ENCODE measurements around the gene TMED3.
"Not testable (repeated sequence)": the region's sequence is repeated elsewhere in the genome, so short reads cannot be mapped to it uniquely, and the experiment has no call there.

TMED3 gene

DNA sequence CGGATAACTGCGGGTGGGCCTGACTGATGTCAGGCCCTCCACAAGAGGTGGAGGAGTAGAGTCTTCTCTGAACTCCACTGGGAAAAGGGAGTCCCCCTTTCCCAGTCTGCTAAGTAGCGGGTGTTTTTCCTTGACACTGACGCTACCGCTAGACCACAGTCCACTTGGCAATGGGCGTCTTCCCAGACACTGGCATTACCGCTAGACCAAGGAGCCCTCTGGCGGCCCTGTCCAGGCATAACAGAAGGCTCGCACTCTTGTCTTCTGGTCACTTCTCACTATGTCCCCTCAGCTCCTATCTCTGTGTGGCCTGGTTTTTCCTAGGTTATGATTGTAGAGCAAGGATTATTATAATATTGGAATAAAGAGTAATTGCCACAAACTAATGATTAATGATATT lies 9.1 kb downstream of the TMED3 start:
- DNase-seq: not testable (repeated sequence)

DNA sequence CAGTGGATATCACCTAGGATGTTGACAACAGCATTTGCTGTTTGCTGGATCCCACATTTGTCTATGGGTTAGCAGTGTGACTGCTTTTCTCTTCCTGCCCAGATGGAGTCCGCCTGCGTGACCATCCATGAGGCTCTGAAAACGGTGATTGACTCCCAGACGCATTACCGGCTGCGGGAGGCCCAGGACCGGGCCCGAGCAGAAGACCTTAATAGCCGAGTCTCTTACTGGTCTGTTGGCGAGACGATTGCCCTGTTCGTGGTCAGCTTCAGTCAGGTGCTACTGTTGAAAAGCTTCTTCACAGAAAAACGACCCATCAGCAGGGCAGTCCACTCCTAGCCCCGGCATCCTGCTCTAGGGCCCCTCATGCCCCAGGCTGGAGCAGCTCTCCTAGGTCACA lies 11.0 kb downstream of the TMED3 start:
- no peak for DNase-seq

DNA sequence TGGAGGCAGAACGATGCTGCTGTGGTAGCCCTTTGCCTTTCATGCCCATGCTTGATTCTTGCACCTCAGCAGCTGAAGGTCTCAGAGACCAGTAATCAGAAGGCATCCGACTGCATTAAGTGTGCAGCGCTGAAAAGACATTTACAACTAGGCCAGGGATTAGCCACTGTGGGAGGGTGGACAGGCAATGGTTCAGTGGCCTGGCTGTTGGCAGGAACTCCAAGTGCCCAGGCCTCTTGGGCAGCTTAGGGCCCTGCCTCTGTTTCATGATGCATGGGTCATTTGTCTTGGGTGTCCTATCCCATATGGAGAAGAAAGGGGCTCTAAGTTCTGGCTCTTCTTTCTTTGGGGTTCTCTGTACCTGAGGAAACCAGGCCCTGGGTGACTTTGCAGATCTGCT lies 11.4 kb downstream of the TMED3 start:
- DNase-seq: no peak

DNA sequence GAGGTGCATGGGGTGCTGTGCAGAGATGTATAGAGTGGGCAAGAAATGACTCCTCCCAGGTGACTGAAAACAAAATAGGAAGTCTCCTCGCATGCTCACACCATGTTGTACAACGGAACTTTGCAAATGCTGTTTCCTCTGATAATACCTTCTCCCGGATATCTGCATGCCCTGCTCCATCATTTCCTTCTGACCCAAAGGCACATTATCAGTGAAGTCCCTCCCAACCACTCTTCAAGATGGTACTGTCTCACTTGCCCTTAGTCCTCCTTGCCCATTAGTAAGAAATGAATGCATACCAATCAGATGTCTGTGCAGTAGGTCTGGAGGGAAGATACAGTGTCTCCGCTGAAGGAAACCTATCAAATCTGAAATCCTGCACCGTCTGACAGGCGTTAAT lies 12.0 kb downstream of the TMED3 start:
- no peak for DNase-seq

DNA sequence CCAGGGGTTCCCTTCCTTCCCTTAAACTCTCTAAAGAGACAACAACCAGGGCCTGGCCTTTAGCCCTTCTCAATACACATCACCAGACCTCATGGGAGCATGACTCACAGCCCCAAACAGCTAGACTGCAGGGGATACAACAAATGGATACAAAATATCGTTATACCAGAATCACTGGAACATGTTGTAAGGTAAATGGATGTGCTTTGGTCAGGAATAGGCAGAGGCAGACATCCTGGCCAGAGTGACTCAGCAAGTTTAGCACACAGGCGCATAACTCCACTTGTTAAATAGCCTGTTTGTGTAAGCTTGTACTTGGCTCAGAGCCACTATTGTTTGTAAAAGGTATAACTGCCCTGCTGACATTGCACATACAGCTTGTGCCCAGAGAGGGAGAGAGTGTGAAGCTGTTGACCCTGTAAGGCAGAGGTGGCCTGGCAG lies 18.3 kb downstream of the TMED3 start:
- DNase-seq: no peak

DNA sequence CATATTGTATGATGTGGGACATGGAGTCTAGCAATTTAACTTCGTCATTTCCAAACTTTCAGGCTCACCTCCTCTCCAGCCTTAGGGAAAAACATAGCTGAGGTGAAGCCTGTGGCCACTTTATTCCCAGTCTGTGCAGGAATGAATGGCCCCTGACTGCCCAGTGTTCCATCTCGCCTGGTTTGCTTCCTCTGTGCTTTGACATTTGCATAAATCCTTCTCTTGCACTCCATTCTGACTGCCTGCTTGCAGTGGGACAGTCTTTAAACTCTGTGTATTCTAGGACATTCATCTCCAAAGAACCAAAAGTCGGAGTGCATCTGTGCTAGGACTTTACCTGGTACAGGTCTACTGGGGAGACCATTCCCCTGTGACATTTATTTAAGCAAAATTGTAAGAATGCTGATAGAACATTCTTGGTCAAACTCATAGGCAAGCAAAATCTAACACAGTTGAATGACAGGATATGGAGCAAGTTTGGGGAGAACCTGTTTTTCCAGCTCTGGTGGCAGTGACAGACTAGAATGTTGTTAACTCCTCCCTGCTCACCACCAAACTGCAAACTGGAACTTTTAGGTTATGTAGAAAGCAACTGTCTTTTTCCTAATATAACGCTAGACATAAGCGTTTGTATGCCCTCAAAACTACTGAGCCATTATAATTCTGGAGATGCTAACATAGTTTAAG lies 22.1 kb downstream of the TMED3 start:
- DNase-seq: no peak

DNA sequence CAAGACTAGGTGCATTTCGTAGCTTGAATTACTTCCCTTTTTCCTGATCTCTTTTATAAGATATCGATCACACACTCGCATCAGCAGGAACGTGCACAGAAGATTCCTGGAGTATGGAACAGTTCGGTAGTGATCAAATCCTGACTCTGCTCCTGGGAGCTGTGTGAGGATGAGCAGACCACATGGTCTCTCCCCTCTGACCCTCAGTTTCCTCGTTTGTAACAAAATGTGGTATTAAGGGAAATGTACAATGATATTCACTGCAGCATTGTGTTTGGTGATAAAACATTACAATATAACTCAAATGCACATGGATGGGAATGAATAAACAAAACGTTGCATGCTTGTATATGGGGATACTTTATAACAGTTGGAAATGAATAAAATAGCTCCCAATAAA lies 26.7 kb downstream of the TMED3 start:
- DNase-seq: no peak

DNA sequence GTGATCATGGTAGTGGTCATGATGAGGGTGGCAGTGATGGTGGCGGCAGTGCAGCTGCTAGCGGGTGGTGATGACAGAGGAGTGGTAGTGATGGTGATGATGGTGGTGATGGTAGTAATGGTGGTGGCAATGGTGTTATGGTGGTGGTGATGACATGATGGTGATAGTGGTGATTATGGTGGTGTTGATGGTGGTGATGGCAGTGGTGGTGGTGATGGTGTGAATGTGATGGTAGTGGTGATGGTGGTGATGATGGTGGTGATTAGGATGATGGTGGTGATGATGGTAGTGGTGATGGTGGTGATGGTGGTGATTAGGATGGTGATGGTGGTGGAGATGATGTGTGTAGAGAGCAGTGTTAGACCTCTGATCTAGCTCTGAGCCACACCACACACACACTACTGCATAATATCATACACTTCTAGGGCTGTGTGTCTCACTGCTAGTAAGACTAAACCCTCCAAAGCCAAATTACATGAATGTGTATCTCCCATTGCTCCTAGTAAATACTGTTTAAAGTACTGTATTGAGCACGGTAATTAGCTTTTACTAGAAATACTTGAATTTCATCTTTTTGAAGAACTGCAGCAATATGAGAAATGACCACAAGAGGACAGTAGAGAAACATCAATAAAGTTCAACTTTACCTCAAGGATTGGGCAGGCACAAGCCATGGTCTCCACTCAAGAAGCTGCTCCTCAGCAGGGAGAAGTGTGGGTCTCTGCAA lies 28.8 kb downstream of the TMED3 start:
- peak in 1 of 5 donors; percentile 10 for DNase-seq

DNA sequence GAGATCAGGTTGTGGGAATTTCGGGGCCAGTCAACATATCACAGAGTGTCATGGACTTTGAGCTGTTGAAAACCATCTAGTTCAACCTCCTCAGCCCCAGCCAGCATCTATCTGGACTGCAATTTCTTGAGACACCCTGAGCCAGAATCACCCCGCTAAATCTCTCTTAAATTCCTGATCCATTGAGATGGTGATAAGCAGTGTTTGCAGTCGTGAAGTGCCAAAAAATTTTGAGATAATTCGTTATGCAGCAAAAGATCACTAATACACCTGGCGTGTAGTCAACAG lies 29.3 kb downstream of the TMED3 start:
- no peak for DNase-seq

DNA sequence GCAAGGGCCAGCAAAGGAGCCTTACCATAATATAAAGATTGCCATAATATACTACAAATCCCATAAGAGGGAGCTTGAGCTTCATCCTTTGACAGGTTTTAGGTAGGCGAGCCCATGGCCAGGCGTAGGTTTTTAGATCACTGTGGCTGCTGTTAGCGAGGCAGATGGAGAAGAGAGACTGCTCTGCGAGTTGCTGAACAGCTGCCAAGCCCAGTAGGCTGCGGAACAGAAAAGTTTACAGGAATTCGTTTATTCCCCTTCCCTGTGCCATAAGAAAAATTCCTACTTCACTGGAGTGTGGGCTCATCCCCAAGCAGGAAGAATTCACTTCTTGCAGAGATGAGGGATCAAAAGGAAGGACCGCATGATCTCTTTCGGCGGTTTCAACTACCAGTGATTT lies 30.5 kb downstream of the TMED3 start:
- no peak for DNase-seq

DNA sequence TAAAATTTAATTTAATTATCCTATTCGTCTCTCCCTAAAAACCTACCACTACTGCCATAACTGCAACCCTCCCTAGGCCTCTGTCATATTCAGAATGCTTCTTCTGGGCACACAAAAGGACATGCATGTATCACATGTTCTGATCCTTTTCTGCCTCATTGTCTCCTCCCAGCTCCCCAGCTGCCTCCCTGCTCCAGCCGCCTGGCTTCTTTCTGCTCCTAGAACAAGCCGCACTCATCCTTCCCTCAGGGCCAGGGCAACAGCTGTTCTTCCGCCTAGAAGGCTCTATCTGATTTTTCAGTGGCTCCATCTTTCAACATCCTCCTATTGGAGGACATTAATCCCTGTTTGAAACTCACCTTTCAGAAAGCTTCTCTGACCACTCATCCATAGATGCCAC lies 38.6 kb downstream of the TMED3 start:
- no peak for DNase-seq

DNA sequence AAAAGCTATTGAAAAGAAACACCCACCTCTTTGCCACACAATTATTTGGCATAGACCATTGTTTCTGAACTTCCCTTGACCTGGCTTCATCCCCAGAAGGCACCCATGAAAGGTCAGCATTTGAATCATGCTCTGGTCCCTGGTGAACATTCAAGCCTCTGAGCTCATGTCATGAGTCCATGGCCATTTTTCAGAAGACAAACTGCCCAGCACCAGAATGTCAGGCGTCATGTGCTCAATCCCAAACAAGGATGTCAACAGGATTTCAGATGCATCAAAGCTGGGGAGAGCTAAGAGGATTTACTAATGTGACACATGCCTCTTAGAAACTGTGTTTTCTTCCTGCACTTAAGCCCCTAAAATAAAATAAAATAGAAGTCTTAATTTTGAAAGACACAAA lies 41.3 kb downstream of the TMED3 start:
- no peak for DNase-seq

DNA sequence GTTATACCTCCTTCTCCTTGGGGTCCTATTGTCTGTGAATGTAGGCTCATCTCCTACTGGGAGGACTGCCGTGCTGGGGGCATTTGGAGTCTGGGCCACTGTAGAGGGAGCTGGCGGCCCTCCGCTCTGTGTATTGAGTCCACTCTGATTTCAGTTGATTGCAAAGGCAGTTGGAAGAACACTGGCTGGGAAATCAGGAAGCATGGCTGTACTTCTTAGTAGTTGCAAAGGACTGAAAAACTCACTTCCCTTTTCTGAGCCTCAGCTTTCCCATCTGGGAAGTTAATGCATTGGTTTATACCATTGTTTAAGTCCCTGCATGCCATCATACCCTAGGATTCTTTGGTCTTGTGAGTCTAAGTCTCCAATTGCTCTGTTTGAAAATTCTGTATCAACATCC lies 46.7 kb downstream of the TMED3 start:
- no peak for DNase-seq

DNA sequence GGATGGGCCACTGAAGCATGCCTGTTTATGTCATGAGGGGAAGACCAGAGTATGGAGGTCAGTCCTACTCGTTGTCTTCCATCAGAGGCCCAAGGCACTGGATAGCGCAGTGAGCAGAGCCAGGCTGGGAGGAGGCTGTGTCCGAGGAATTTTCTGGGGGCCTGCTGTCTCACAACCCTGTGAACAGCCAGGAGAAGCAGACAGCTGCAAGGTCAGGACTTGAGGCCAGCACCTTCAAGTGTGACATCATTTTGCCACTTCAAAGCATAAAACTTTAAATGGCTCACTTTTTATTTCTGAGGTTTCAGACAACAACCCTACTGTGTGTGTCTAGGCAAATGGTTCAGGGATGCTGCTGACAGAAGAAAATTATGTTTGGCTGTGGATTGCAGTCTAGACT lies 47.2 kb downstream of the TMED3 start:
- no peak for DNase-seq

DNA sequence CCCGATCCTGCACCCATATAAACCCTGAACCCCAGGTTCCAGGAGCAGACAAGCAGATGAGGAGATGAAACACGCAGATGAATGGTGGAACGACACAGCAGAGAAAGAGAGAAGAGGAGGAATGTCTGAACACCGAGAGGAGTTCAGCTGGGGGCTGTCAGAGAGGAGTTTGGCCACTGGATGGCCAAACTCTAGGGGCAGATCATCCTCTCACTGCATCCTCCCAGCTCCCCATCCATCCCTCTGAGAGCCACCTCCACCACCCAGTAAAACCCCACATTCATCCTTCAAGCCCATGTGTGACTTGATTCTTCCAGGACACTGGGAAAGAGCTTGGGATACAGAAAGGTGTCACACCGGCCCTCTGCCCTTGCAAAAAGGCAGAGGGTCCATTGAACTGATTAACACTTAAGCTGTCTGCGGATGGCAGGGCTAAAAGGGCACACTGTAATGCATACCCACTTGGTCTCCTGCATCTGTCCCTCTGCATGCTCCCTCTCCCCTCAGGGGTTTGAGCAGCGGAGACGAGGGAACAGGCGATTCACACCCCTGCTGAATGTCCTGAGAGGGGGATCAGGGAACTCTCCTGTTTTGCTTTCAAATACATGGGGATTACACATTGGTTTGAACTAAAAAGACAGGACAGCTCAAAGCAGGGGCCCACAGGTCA lies 53.8 kb downstream of the TMED3 start:
- DNase-seq: no peak

DNA sequence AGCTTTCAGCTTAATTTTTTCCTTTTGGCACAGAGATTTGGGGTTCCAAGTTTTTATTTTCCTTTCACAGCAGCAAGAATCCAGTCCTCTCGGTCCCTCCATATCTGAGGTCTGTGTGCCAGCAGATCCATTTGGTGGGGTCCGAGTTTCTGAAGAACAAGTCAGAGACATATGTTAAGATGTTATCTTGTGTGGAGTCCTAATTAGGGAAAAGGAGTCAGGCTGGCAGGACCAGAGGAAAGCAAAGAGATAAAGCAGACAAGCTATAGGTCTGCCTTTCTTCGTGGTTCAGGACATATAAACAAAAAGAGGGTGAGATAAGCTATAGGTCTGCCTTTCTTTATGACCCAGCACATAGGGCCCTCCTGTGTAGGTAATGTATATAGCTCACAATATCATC lies 54.9 kb downstream of the TMED3 start:
- no peak for DNase-seq

DNA sequence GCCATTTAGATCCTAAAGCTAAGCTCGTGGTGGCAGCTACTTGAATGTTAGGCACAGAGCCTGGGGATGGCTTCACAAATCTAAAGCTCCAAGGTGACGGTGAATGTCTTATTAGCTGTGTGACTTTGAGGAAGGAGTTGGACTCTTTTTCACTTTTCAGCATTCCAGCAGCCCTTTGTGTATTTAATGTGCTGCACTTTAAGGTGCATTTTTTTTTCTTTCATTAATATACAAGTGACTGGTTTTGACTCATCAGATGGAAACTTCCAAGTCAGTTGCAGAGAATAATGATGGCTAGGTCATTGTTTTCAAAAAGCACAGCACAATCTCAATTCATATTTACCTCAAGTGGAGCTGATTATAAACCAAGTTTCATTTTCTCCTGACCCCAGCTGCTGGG lies 55.8 kb downstream of the TMED3 start:
- DNase-seq: no peak

DNA sequence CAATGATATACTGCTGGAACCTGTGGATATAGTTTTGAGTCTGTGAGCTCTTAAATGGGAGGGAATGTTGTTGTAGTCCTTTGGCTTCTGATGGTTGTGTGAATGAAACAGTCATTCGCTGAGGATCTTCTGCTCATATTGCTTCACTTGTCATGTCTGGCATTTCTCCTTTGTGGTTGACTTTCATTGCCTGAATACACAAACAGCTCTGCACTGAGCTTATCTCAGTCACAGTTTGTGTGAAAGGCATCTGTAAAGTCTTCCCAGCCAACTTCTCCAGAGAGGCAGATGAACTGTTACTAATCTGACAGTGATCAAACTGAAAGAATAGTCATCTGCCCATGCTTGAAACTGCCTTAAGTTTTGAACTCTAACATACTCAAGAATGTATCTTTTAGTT lies 59.8 kb downstream of the TMED3 start:
- DNase-seq: no peak

DNA sequence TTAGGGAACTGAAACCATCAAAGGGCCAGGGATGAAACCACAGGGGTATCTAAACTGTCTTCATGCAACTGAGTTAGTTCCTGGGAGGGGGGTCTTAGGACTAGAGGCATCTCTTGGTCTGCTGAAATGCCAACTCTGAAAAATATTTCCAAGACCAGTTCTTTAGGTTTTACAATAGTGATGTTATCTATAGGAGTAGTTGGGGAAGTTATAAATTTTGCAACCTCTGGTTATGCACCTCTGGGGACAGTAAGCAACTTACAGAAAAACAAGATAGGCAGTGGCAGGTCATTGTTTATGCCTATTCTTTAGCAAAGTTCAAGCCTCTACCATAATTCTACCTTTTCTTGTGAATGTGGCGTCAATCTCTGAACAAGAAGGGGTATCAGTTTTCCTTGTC lies 60.7 kb downstream of the TMED3 start:
- no peak for DNase-seq

DNA sequence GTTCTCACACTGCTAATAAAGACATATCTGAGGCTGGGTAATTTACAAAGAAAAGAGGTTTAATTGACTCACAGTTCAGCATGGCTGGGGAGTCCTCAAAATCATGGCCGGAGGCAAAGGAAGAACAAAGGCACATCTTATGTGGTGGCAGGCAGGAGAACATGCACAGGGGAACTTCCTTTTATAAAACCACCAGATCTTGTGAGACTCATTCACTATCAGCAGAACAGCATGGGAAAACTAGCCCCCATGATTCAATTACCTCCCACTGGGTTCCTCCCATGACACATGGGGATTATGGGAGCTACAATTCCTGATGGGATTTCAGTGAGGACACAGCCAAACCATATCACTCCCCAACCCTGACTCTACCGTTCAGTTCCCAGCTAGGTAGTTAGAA lies 61.5 kb downstream of the TMED3 start:
- no peak for DNase-seq

Data from T-helper 1 cell (primary cell).